WTC11 (cell line): ENCODE data around the gene RNF212. TPM values are rescaled to one million over a fixed set of nuclear protein-coding genes. Genes with fewer than 3 reads are reported as not detected.

Experiments
- ATAC-seq: fragments of 200-7000 bp; cut with Tn5 transposase; 2 replicates; pipeline ENCODE4 v1.10.0; 2021; ENCODE audit warnings: mild to moderate bottlenecking, moderate library complexity
- CTCF ChIA-PET: fragments of 300-600 bp; sonication (Branson Sonifier 250); formaldehyde crosslinking; loops from one replicate; lab custom pipeline; 2021; ENCODE audit warnings: antibody characterized with exemption; lab: Charles Lee
- POLR2A ChIA-PET: fragments of 350-600 bp; sonication (Branson Sonifier 250); formaldehyde crosslinking; loops from one replicate; lab custom pipeline; 2021; ENCODE audit warnings: antibody characterized with exemption; lab: Charles Lee
- DNase-seq: peaks from one replicate; pipeline ENCODE4 v3.0.0; 2021; ENCODE audit warnings: low spot score
- H3K27ac Mint-ChIP-seq: 2 replicates; pipeline ENCODE4 v1.8.0; 2021; ENCODE audit warnings: mixed read lengths
- H3K27me3 Mint-ChIP-seq: 2 replicates; pipeline ENCODE4 v1.8.0; 2021; ENCODE audit warnings: low read depth, mild to moderate bottlenecking, moderate library complexity, mixed read lengths
- H3K36me3 Mint-ChIP-seq: 2 replicates; pipeline ENCODE4 v1.8.0; 2021; ENCODE audit warnings: mixed read lengths
- H3K4me1 Mint-ChIP-seq: 2 replicates; pipeline ENCODE4 v1.8.0; 2022; ENCODE audit warnings: mixed read lengths
- H3K4me3 Mint-ChIP-seq: 2 replicates; pipeline ENCODE4 v1.8.0; 2021; ENCODE audit warnings: mild to moderate bottlenecking, moderate library complexity, mixed read lengths
- H3K9me3 Mint-ChIP-seq: 2 replicates; pipeline ENCODE4 v1.8.0; 2021; ENCODE audit warnings: mixed read lengths
- ATF1 ChIP-seq: sonication (generic); formaldehyde crosslinking; IDR thresholded peaks from 2 replicates; pipeline ENCODE4 v1.8.1; 2023; ENCODE audit warnings: mild to moderate bottlenecking, moderate library complexity, missing genetic modification reagents
- ESRRA ChIP-seq: sonication (generic); formaldehyde crosslinking; IDR thresholded peaks from 2 replicates; pipeline ENCODE4 v1.8.1; 2022; ENCODE audit warnings: mild to moderate bottlenecking, missing genetic modification reagents, borderline replicate concordance
- FOXP1 ChIP-seq: sonication (generic); formaldehyde crosslinking; IDR thresholded peaks from 2 replicates; pipeline ENCODE4 v1.8.0; 2022; ENCODE audit warnings: missing genetic modification reagents, mild to moderate bottlenecking, moderate library complexity, borderline replicate concordance
- HMGA2 ChIP-seq: fragments of 250-450 bp; sonication (Bioruptor Pico); IDR thresholded peaks from 2 replicates; pipeline ENCODE4 v1.4.0; 2021; ENCODE audit warnings: mild to moderate bottlenecking, moderate library complexity
- MXD4 ChIP-seq: fragments of 250-450 bp; sonication (Bioruptor Pico); IDR thresholded peaks from 2 replicates; pipeline ENCODE4 v1.8.0; 2021; ENCODE audit warnings: mild to moderate bottlenecking, moderate library complexity, borderline replicate concordance
- MYBL2 ChIP-seq: sonication (generic); formaldehyde crosslinking; IDR thresholded peaks from 2 replicates; pipeline ENCODE4 v1.8.1; 2023; ENCODE audit warnings: mild to moderate bottlenecking, moderate library complexity, missing genetic modification reagents
- NR2C2 ChIP-seq: sonication (generic); formaldehyde crosslinking; IDR thresholded peaks from 2 replicates; pipeline ENCODE4 v1.8.0; 2022; ENCODE audit warnings: mild to moderate bottlenecking, missing genetic modification reagents
- OVOL2 ChIP-seq: fragments of 250-450 bp; sonication (Bioruptor Pico); IDR thresholded peaks from 2 replicates; pipeline ENCODE4 v1.9.0; 2021; ENCODE audit warnings: mild to moderate bottlenecking, borderline replicate concordance
- SMAD4 ChIP-seq: sonication (generic); formaldehyde crosslinking; IDR thresholded peaks from 2 replicates; pipeline ENCODE4 v1.8.0; 2022; ENCODE audit warnings: mild to moderate bottlenecking, missing genetic modification reagents
- TEAD4 ChIP-seq: sonication (generic); formaldehyde crosslinking; IDR thresholded peaks from 2 replicates; pipeline ENCODE4 v1.8.0; 2022; ENCODE audit warnings: mild to moderate bottlenecking, missing genetic modification reagents
- ZNF232 ChIP-seq: sonication (generic); formaldehyde crosslinking; IDR thresholded peaks from 2 replicates; pipeline ENCODE4 v1.8.0; 2022; ENCODE audit warnings: mild to moderate bottlenecking, missing genetic modification reagents
- ZNF416 ChIP-seq: fragments of 250-450 bp; sonication (Bioruptor Pico); IDR thresholded peaks from 2 replicates; pipeline ENCODE4 v1.9.0; 2021; ENCODE audit warnings: mild to moderate bottlenecking, inconsistent platforms
- total RNA-seq: library from RNA; stranded (reverse); gene quantifications from 3 replicates; pipeline ENCODE4 v1.2.3, GENCODE V29; 2021
- TF ChIP-seq, protein P1 (sequence below): sonication (generic); formaldehyde crosslinking; IDR thresholded peaks from 2 replicates; pipeline ENCODE4 v1.8.1; 2022; ENCODE audit warnings: mild to moderate bottlenecking, missing genetic modification reagents, moderate library complexity, borderline replicate concordance
- TF ChIP-seq, protein P2 (sequence below): fragments of 250-450 bp; sonication (Bioruptor Pico); IDR thresholded peaks from 2 replicates; pipeline ENCODE4 v1.9.0; 2021; ENCODE audit warnings: mild to moderate bottlenecking, borderline replicate concordance
- TF ChIP-seq, protein P3 (sequence below): sonication (generic); formaldehyde crosslinking; conservative IDR thresholded peaks from 2 replicates; pipeline ENCODE4 v1.8.1; 2022; ENCODE audit warnings: mild to moderate bottlenecking, missing genetic modification reagents
- TF ChIP-seq, protein P4 (sequence below): fragments of 200-600 bp; IDR thresholded peaks from 2 replicates; pipeline ENCODE4 v1.8.0; 2022; ENCODE audit warnings: antibody characterized with exemption
- TF ChIP-seq, protein P5 (sequence below): fragments of 250-450 bp; sonication (Bioruptor Pico); IDR thresholded peaks from 2 replicates; pipeline ENCODE4 v1.8.0; 2021; ENCODE audit warnings: mild to moderate bottlenecking
- TF ChIP-seq, protein P6 (sequence below): sonication (generic); formaldehyde crosslinking; IDR thresholded peaks from 2 replicates; pipeline ENCODE4 v1.8.1; 2022; ENCODE audit warnings: low read depth, mild to moderate bottlenecking, moderate library complexity, missing genetic modification reagents, borderline replicate concordance
- TF ChIP-seq, protein P7 (sequence below): sonication (generic); formaldehyde crosslinking; IDR thresholded peaks from 2 replicates; pipeline ENCODE4 v1.8.1; 2023; ENCODE audit warnings: mild to moderate bottlenecking, missing genetic modification reagents, moderate library complexity
- TF ChIP-seq, protein P8 (sequence below): fragments of 250-450 bp; sonication (Bioruptor Pico); IDR thresholded peaks from 2 replicates; pipeline ENCODE4 v1.9.0; 2021; ENCODE audit warnings: moderate library complexity, mild to moderate bottlenecking, inconsistent platforms, borderline replicate concordance

RNF212 gene
- total RNA-seq, 1 experiment from 2014 or later: 1.0 TPM

DNA sequence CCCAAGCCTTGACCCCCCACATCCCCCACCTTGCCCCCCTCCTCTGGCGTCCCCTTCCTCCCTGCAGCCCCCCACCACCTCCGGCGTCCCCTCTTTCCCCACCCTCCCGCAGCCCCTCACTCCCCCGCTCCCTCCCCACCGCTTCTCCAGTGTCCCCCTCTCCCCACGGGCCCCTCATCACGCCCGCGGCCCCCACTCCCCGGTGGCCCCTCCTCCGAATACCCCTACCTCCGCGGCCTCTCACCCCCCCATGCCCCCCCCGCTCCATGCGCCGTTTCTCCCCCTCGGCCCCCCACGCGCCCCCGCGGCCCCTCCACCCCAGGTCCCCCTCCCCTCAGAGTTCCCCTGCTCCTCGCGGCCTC lies 562 bp downstream of the RNF212 start:
- POLR2A ChIA-PET: no interaction called here
- H3K4me1 Mint-ChIP-seq: 0 out of 2 replicates have a peak, but pooled peaks cover 9% of the 10 kb centered on the region
- H3K27me3 Mint-ChIP-seq: peaks cover 54% of the 10 kb centered on the region
- no peaks in the 10 kb centered on the region for H3K9me3 Mint-ChIP-seq
- H3K4me3 Mint-ChIP-seq: no peak overlapping the region
- no peak for ATAC-seq
- CTCF ChIA-PET: interaction anchor here (1.3 kb wide), 1 partner anchor 87 kb away, joined by 6 read pairs; no protein-coding TSS in a partner anchor
- TF ChIP-seq OVOL2 (CRISPR knock-in tag) (no peak), ZNF232 (CRISPR knock-in tag) (no peak), ESRRA (CRISPR knock-in tag) (no peak), TEAD4 (CRISPR knock-in tag) (no peak), FOXP1 (no peak), ATF1 (CRISPR knock-in tag) (no peak), ZNF416 (CRISPR knock-in tag) (no peak), NR2C2 (CRISPR knock-in tag) (no peak), HMGA2 (CRISPR knock-in tag) (no peak), SMAD4 (CRISPR knock-in tag) (no peak)
- TF ChIP-seq, protein P1, sequence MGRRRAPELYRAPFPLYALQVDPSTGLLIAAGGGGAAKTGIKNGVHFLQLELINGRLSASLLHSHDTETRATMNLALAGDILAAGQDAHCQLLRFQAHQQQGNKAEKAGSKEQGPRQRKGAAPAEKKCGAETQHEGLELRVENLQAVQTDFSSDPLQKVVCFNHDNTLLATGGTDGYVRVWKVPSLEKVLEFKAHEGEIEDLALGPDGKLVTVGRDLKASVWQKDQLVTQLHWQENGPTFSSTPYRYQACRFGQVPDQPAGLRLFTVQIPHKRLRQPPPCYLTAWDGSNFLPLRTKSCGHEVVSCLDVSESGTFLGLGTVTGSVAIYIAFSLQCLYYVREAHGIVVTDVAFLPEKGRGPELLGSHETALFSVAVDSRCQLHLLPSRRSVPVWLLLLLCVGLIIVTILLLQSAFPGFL (CRISPR knock-in tag): no peak
- TF ChIP-seq, protein P2, sequence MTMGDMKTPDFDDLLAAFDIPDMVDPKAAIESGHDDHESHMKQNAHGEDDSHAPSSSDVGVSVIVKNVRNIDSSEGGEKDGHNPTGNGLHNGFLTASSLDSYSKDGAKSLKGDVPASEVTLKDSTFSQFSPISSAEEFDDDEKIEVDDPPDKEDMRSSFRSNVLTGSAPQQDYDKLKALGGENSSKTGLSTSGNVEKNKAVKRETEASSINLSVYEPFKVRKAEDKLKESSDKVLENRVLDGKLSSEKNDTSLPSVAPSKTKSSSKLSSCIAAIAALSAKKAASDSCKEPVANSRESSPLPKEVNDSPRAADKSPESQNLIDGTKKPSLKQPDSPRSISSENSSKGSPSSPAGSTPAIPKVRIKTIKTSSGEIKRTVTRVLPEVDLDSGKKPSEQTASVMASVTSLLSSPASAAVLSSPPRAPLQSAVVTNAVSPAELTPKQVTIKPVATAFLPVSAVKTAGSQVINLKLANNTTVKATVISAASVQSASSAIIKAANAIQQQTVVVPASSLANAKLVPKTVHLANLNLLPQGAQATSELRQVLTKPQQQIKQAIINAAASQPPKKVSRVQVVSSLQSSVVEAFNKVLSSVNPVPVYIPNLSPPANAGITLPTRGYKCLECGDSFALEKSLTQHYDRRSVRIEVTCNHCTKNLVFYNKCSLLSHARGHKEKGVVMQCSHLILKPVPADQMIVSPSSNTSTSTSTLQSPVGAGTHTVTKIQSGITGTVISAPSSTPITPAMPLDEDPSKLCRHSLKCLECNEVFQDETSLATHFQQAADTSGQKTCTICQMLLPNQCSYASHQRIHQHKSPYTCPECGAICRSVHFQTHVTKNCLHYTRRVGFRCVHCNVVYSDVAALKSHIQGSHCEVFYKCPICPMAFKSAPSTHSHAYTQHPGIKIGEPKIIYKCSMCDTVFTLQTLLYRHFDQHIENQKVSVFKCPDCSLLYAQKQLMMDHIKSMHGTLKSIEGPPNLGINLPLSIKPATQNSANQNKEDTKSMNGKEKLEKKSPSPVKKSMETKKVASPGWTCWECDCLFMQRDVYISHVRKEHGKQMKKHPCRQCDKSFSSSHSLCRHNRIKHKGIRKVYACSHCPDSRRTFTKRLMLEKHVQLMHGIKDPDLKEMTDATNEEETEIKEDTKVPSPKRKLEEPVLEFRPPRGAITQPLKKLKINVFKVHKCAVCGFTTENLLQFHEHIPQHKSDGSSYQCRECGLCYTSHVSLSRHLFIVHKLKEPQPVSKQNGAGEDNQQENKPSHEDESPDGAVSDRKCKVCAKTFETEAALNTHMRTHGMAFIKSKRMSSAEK (CRISPR knock-in tag): no peak
- TF ChIP-seq, protein P3, sequence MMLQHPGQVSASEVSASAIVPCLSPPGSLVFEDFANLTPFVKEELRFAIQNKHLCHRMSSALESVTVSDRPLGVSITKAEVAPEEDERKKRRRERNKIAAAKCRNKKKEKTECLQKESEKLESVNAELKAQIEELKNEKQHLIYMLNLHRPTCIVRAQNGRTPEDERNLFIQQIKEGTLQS: no peak
- TF ChIP-seq, protein P4, sequence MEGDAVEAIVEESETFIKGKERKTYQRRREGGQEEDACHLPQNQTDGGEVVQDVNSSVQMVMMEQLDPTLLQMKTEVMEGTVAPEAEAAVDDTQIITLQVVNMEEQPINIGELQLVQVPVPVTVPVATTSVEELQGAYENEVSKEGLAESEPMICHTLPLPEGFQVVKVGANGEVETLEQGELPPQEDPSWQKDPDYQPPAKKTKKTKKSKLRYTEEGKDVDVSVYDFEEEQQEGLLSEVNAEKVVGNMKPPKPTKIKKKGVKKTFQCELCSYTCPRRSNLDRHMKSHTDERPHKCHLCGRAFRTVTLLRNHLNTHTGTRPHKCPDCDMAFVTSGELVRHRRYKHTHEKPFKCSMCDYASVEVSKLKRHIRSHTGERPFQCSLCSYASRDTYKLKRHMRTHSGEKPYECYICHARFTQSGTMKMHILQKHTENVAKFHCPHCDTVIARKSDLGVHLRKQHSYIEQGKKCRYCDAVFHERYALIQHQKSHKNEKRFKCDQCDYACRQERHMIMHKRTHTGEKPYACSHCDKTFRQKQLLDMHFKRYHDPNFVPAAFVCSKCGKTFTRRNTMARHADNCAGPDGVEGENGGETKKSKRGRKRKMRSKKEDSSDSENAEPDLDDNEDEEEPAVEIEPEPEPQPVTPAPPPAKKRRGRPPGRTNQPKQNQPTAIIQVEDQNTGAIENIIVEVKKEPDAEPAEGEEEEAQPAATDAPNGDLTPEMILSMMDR: no peak
- no peak overlapping the region for H3K27ac Mint-ChIP-seq
- DNase-seq: no peak
- H3K36me3 Mint-ChIP-seq: no peaks in the 10 kb centered on the region

DNA sequence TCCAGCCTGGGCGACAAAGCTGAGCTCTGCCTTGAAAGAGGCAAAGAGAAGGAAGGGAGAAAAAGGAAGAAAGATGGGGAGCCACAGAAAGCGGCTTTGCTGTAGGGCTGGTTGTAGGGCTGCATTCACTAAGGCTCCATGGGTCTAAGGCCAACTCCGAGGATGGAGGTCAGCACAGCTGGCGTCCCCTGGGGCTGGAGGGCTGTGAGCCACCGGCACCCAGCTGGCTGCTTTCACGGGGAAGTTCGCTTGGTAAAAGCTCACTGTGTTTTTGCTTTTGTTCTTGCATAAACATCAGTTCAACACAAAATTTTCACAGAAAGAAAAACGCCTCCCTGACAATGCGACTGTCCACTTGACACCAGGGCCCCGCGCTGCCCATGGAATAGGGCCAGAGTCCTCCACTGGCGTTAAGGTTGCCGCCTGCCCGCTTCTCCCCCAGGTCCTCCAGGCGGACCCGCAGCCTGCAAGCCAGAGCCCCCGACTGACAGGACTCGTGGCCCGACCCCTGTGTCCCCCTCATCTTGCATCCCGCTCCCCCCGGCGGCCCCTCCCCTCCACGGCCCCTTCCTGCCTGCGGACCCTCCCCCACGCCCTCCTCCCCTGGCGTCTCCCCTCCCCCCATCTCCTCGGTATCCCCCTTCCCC lies 1.1 kb downstream of the RNF212 start:
- Mint-ChIP-seq H3K36me3 (no peaks in the 10 kb centered on the region), H3K9me3 (no peaks in the 10 kb centered on the region), H3K27ac (no peak overlapping the region), H3K4me1 (0 out of 2 replicates have a peak, but pooled peaks cover 9% of the 10 kb centered on the region), H3K4me3 (no peak overlapping the region; the same call in 1 of the 2 replicates), H3K27me3 (peaks cover 53% of the 10 kb centered on the region)
- no peak for DNase-seq
- POLR2A ChIA-PET: no interaction called here
- no peak for ATAC-seq
- CTCF ChIA-PET: no interaction called here
- TF ChIP-seq, protein P5, sequence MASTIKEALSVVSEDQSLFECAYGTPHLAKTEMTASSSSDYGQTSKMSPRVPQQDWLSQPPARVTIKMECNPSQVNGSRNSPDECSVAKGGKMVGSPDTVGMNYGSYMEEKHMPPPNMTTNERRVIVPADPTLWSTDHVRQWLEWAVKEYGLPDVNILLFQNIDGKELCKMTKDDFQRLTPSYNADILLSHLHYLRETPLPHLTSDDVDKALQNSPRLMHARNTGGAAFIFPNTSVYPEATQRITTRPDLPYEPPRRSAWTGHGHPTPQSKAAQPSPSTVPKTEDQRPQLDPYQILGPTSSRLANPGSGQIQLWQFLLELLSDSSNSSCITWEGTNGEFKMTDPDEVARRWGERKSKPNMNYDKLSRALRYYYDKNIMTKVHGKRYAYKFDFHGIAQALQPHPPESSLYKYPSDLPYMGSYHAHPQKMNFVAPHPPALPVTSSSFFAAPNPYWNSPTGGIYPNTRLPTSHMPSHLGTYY (CRISPR knock-in tag): no peak
- no peak for TF ChIP-seq MXD4 (CRISPR knock-in tag)
- TF ChIP-seq, protein P6, sequence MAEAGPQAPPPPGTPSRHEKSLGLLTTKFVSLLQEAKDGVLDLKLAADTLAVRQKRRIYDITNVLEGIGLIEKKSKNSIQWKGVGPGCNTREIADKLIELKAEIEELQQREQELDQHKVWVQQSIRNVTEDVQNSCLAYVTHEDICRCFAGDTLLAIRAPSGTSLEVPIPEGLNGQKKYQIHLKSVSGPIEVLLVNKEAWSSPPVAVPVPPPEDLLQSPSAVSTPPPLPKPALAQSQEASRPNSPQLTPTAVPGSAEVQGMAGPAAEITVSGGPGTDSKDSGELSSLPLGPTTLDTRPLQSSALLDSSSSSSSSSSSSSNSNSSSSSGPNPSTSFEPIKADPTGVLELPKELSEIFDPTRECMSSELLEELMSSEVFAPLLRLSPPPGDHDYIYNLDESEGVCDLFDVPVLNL (CRISPR knock-in tag): no peak
- TF ChIP-seq, protein P7, sequence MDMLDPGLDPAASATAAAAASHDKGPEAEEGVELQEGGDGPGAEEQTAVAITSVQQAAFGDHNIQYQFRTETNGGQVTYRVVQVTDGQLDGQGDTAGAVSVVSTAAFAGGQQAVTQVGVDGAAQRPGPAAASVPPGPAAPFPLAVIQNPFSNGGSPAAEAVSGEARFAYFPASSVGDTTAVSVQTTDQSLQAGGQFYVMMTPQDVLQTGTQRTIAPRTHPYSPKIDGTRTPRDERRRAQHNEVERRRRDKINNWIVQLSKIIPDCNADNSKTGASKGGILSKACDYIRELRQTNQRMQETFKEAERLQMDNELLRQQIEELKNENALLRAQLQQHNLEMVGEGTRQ (CRISPR knock-in tag): no peak
- TF ChIP-seq, protein P4: no peak
- no peak for TF ChIP-seq ZNF416 (CRISPR knock-in tag)
- TF ChIP-seq MYBL2 (CRISPR knock-in tag): no peak
- TF ChIP-seq, protein P8, sequence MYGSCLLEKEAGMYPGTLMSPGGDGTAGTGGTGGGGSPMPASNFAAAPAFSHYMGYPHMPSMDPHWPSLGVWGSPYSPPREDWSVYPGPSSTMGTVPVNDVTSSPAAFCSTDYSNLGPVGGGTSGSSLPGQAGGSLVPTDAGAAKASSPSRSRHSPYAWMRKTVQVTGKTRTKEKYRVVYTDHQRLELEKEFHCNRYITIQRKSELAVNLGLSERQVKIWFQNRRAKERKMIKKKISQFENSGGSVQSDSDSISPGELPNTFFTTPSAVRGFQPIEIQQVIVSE (CRISPR knock-in tag): no peak
- no peak for TF ChIP-seq TEAD4 (CRISPR knock-in tag)
